H1 (cell line): ENCODE data around the gene CCDC83. TPM values are rescaled to one million over a fixed set of nuclear protein-coding genes. Genes with fewer than 3 reads are reported as not detected.

Experiments
- BRCA1 ChIP-seq: IDR thresholded peaks from 2 replicates; pipeline ENCODE4 v1.6.1; 2012; ENCODE audit warnings: low read depth, low read length, improper control_type of control experiment
- CBX5 ChIP-seq: fragments of 300-800, 300-1000 bp; sonication (generic); IDR thresholded peaks from 2 replicates; pipeline ENCODE4 v1.7.1; 2016; ENCODE audit warnings: antibody characterized with exemption, low read length, low read depth
- E2F6 ChIP-seq: IDR thresholded peaks from 2 replicates; pipeline ENCODE4 v1.6.1; 2012; ENCODE audit warnings: inconsistent platforms
- SIX5 ChIP-seq: IDR thresholded peaks from 2 replicates; pipeline ENCODE4 v1.6.1; 2011; ENCODE audit warnings: mild to moderate bottlenecking, low read depth, low read length
- SP1 ChIP-seq: IDR thresholded peaks from 2 replicates; pipeline ENCODE4 v1.6.1; 2011; ENCODE audit warnings: low read depth, low read length
- TCF12 ChIP-seq: IDR thresholded peaks from 2 replicates; pipeline ENCODE4 v1.6.1; 2011; ENCODE audit warnings: low read depth, mild to moderate bottlenecking, low read length
- TEAD4 ChIP-seq: IDR thresholded peaks from 2 replicates; pipeline ENCODE4 v1.6.1; 2012; ENCODE audit warnings: low read depth, low read length, inconsistent platforms, mixed read lengths
- polyA plus RNA-seq, 7 experiments: library from polyadenylated mRNA; depleted of rRNA in 3 of 7; stranded (reverse) in 5 of 7; unstranded in 2 of 7; fragments of >200 nt in 5 of 7; fragments of 200-250 nt in 2 of 7; gene quantifications; 1 replicate in 5 of 7; 2 replicates in 1 of 7; 4 replicates in 1 of 7; pipeline versions ENCODE4 v1.2.1 to v1.2.3, GENCODE V29; 2011 to 2013; ENCODE audit warnings: missing spikeins in 2 of 7, mixed read lengths in 2 of 7
- total RNA-seq: library from RNA; stranded (reverse); fragmentation: NEBNext Ultra II Directional; extraction: Animal tissue kit (Norgen Biotek cat#: 25700); gene quantifications from 2 replicates; pipeline ENCODE4 v1.2.1, GENCODE V29; 2021

CCDC83 gene
- total and polyA plus RNA-seq, 2 of the 8 experiments (the other 6 are each of a cell fraction or from before 2014, with no cell fraction given) = not detected

DNA sequence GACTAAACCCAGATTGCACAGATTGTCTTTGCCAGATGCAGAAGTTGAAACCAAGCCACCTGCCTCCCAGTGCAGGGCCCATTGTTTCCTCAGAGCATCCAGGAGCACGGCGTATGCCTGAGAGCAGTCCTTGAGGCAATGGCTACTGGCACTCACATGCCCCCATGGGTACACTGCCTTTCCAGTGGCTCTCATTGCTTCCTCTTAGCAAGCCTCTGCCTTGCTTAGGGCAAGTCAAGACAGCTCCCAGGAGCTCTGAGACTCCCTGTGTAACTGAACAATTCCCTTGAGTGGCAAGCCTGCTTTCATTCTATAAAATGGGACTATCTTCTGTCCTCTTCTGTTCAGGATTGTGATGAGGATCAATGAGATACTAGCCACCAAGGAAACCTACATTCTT lies 48.3 kb upstream of the CCDC83 start (continued):
- no peak for TF ChIP-seq E2F6
- no peak for TF ChIP-seq SIX5
- TF ChIP-seq CBX5 = no peak
- TF ChIP-seq BRCA1 = no peak
- no peak for TF ChIP-seq TEAD4
- TF ChIP-seq TCF12 = no peak
- TF ChIP-seq SP1 = no peak
- TF ChIP-seq, all 59 proteins: peak for 0
